Ovary (tissue), 9 donors: Measurements from ENCODE around the gene AIMP2. TPM values are rescaled to one million over a fixed set of nuclear protein-coding genes. Genes with fewer than 3 reads are reported as not detected.
A peak's percentile ranks its signal among the peaks of the same experiment; 100 is the strongest.

Experiments
- DNase-seq, 5 donors: peaks; one replicate each; pipeline ENCODE4 v3.0.0-alpha.2; 2019 to 2020
- H3K27ac ChIP-seq, 2 donors: fragments of 200-600 bp; one replicate each; pipeline versions ENCODE4 v1.5.1 to v1.8.0; 2019 to 2022
- H3K27me3 ChIP-seq: fragments of 200-600 bp; one replicate; pipeline ENCODE4 v1.8.0; 2022
- H3K36me3 ChIP-seq: fragments of 200-600 bp; sonication (generic); one replicate; pipeline ENCODE4 v1.5.1; 2019
- H3K4me1 ChIP-seq: one replicate; pipeline ENCODE4 v1.8.1; 2013; ENCODE audit warnings: mild to moderate bottlenecking, moderate library complexity; ENCODE audit not compliant: insufficient read depth
- H3K4me3 ChIP-seq: fragments of 200-600 bp; sonication (generic); one replicate; pipeline ENCODE4 v1.5.1; 2017
- H3K9me3 ChIP-seq, 2 donors: fragments of 200-600 bp in 1 of 2; sonication (generic) in 1 of 2; one replicate each; pipeline versions ENCODE4 v1.5.1 to v1.8.1; 2013 to 2019; ENCODE audit warnings: mild to moderate bottlenecking in 1 of 2, moderate library complexity in 1 of 2
- CTCF ChIP-seq, 3 donors: fragments of 450-650 bp in 2 of 3; fragments of 200-600 bp in 1 of 3; IDR thresholded peaks; one replicate each; pipeline versions ENCODE4 v1.5.1 to v1.8.0; 2016 to 2022; ENCODE audit warnings: antibody characterized with exemption in 3 of 3, mild to moderate bottlenecking in 1 of 3
- EP300 ChIP-seq: sonication (generic); formaldehyde crosslinking; IDR thresholded peaks from one replicate; pipeline ENCODE4 v1.6.1; 2017; ENCODE audit warnings: antibody characterized with exemption
- POLR2A ChIP-seq: fragments of 450-650 bp; IDR thresholded peaks from one replicate; pipeline ENCODE4 v1.6.1; 2017; ENCODE audit warnings: antibody characterized with exemption, mild to moderate bottlenecking, moderate library complexity
- WGBS, 3 donors: extraction: QIAGEN DNeasy Blood & Tissue Kit in 1 of 3; methylation state at CpG; one replicate each; pipeline versions ENCODE4 v1.1.5 to v1.1.7; 2013 to 2017; 5-methylcytosine and 5-hydroxymethylcytosine counted together
- intact Hi-C, 4 donors: fragments of 100-400 bp; cut with DNase I; formaldehyde crosslinking; loops; one replicate each; pipeline versions ENCODE4 v1.11.0 to v1.15.1; 2022 to 2023
- polyA plus RNA-seq, 2 donors: library from polyadenylated mRNA; stranded (reverse); fragments of 200-250 nt in 1 of 2; fragments of 350-450 nt in 1 of 2; fragmentation: Illumina TruSeq in 1 of 2; extraction: RNeasy Lipid Tissue Mini Kit (QIAGEN cat#74804) in 1 of 2; gene quantifications; one replicate each; pipeline ENCODE4 v1.2.3, GENCODE V29; 2013 to 2014
- total RNA-seq, 7 donors: library from RNA; depleted of rRNA in 2 of 7; stranded (reverse); fragments of >200 nt in 2 of 7; fragmentation: NEBNext Ultra II Directional in 3 of 7; extraction: Animal tissue kit (Norgen Biotek cat#: 25700) in 3 of 7; gene quantifications; one replicate each; pipeline versions ENCODE4 v1.1.0 to v1.2.4, GENCODE V29; 2016 to 2023
- donor health status: DM: no; HTN: no; CAD: no; lungs with moderate emphysema.
- donor health status: DM: no; HTN: no; CAD: no.
- donor health status: Bipolar disorder and iron deficiency.
- donor health status: DM: yes; HTN: yes; CAD: no.
- donor health status: DM: no; HTN: no; CAD: no.
- donor health status: DM: yes; HTN: yes; CAD: no.

Gene AIMP2
- total and polyA plus RNA-seq, 9 donors = 14.1 to 37.1 (median 17.8) TPM

- H3K27ac ChIP-seq = no peak overlapping the region
- DNase-seq = no peak
- WGBS, 3 donors = 91 to 100% (median 92%) methylated on average over 1 of the region's 1 CpG
Measured at GRCh38 chr7:6027806-6028365, 18.8 kb downstream of the AIMP2 start.

GRCh38 chr7:6028563-6028962 is 19.5 kb downstream of the AIMP2 start:
- intact Hi-C loops = no loop called here
- H3K27me3 ChIP-seq = no peaks in the 10 kb centered on the region
- H3K36me3 ChIP-seq = no peaks in the 10 kb centered on the region

More at GRCh38 chr7:6027806-6028365, 18.8 kb downstream of the AIMP2 start:
- no peaks in the 10 kb centered on the region for H3K27me3 ChIP-seq
- no peaks in the 10 kb centered on the region for H3K4me1 ChIP-seq
- intact Hi-C loops = no loop called here
- TF ChIP-seq EP300 (no peak), POLR2A (no peak), CTCF (IDR thresholded peaks at IDR 0.05) (no peak)
- H3K9me3 ChIP-seq = no peaks in the 10 kb centered on the region
- no peaks in the 10 kb centered on the region for H3K36me3 ChIP-seq
- no peak overlapping the region for H3K4me3 ChIP-seq

GRCh38 chr7:6030988-6031387 is 21.9 kb downstream of the AIMP2 start, which contains the start of gene ANKRD61:
Gene ANKRD61, plus strand, starts transcription at chr7:6031376. Its CDS starts 0 bp downstream, at chr7:6031376.
- no peaks in the 10 kb centered on the region for H3K9me3 ChIP-seq
- WGBS, 3 donors = 67 to 98% (median 88%) methylated on average over 2 of the region's 2 CpGs
- no peak within 1 kb of the TSS for H3K27ac ChIP-seq
- no peaks in the 10 kb centered on the region for H3K36me3 ChIP-seq
- intact Hi-C loops = no loop called here
- H3K27me3 ChIP-seq = no peaks in the 10 kb centered on the region
- H3K4me1 ChIP-seq = no peaks in the 10 kb centered on the region
- H3K4me3 ChIP-seq = no peak within 1 kb of the TSS
- DNase-seq = no peak
- no peak for TF ChIP-seq CTCF (IDR thresholded peaks at IDR 0.05)
- TF ChIP-seq EP300 = no peak
- no peak for TF ChIP-seq POLR2A

More at GRCh38 chr7:6028563-6028962, 19.5 kb downstream of the AIMP2 start:
- no peak for TF ChIP-seq POLR2A
- TF ChIP-seq EP300 = no peak
- TF ChIP-seq CTCF (IDR thresholded peaks at IDR 0.05) = no peak
- Histone ChIP-seq H3K27ac (no peak overlapping the region), H3K4me1 (no peaks in the 10 kb centered on the region), H3K9me3 (no peaks in the 10 kb centered on the region), H3K4me3 (no peak overlapping the region)
- no peak for DNase-seq
- 78 to 86% (median 79%) methylated on average over 5 of the region's 5 CpGs for WGBS, 3 donors

GRCh38 chr7:6031567-6031966 is 22.5 kb downstream of the AIMP2 start:
- WGBS, 3 donors = 88 to 89% (median 88%) methylated on average over 3 of the region's 3 CpGs
- TF ChIP-seq CTCF (IDR thresholded peaks at IDR 0.05) (no peak), EP300 (no peak), POLR2A (no peak)
- no peak overlapping the region for H3K27ac ChIP-seq
- H3K4me3 ChIP-seq = no peak overlapping the region
- H3K4me1 ChIP-seq = no peaks in the 10 kb centered on the region
- H3K36me3 ChIP-seq = no peaks in the 10 kb centered on the region
- peak in 1 of 5 donors; percentile 7 for DNase-seq
- no peaks in the 10 kb centered on the region for H3K9me3 ChIP-seq
- no peaks in the 10 kb centered on the region for H3K27me3 ChIP-seq
- intact Hi-C loops = no loop called here
